ENCODE data around the gene GARIN5B.

GARIN5B gene

GRCh38 chr19:55392820-55393761 lies 30.0 kb upstream of the GARIN5B start:
- no peak overlapping the region for H3K4me3 ChIP-seq (ENCODE audit: low read depth, low read length)
- TF ChIP-seq CTCF (conservative IDR thresholded peaks at IDR 0.05; ENCODE audit: low read depth, low read length): no peak
- DNase-seq (ENCODE audit: low read depth): no peak

DNA sequence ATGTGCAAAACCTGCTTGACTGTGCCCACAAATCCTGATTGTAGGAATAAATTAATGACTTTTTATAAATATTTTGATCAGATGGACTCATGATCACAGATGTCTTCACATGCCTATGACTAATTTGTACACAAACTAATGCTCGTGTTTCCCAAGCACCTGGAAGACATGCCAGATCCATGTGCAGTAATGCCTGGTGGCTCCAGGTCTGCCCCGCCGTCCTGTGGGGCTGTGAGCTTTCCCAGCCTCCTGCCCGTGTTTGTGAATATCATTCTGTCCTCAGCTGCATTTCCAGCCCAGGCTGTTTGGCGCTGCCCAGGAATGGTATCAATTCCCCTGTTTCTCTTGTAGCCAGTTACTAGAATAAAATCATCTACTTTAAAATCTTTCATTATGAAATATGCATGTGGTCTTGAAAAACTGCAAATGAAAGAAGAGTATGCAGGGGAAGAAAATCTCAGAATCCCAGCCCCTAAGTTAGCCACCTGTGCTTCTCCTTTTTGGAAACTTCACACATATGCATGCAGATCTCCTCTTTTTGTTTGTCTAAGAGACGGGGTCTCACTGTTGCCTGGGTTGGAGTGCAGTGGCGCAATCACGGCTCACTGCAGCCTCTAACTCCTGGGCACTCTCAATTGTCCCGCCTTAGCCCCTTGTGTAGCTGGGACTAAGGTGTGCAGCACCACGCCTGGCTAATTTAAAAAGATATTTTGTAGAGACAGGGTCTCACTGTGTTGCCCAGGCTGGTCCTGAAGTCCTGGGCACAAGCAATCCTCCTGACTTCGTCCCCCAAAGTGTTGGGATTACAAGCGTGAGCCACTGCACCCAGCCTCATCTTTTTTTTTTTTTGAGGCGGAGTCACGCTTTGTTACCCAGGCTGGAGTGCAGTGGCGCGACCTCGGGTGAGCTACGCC lies 28.9 kb upstream of the GARIN5B start:
- H3K4me3 ChIP-seq (ENCODE audit: low read depth, low read length): no peak overlapping the region
- TF ChIP-seq CTCF (conservative IDR thresholded peaks at IDR 0.05; ENCODE audit: low read depth, low read length): no peak
- DNase-seq (ENCODE audit: low read depth): peak; percentile 63

GRCh38 chr19:55391191-55391670 lies 28.2 kb upstream of the GARIN5B start:
- TF ChIP-seq CTCF (conservative IDR thresholded peaks at IDR 0.05; ENCODE audit: low read depth, low read length): no peak
- no peak overlapping the region for H3K4me3 ChIP-seq (ENCODE audit: low read depth, low read length)
- DNase-seq (ENCODE audit: low read depth): no peak

- H3K4me3 ChIP-seq (ENCODE audit: low read depth, low read length): no peak overlapping the region
- TF ChIP-seq CTCF (conservative IDR thresholded peaks at IDR 0.05; ENCODE audit: low read depth, low read length): no peak
- DNase-seq (ENCODE audit: low read depth): peak; percentile 88
Observed at GRCh38 chr19:55390461-55390880, 27.4 kb upstream of the GARIN5B start.

DNA sequence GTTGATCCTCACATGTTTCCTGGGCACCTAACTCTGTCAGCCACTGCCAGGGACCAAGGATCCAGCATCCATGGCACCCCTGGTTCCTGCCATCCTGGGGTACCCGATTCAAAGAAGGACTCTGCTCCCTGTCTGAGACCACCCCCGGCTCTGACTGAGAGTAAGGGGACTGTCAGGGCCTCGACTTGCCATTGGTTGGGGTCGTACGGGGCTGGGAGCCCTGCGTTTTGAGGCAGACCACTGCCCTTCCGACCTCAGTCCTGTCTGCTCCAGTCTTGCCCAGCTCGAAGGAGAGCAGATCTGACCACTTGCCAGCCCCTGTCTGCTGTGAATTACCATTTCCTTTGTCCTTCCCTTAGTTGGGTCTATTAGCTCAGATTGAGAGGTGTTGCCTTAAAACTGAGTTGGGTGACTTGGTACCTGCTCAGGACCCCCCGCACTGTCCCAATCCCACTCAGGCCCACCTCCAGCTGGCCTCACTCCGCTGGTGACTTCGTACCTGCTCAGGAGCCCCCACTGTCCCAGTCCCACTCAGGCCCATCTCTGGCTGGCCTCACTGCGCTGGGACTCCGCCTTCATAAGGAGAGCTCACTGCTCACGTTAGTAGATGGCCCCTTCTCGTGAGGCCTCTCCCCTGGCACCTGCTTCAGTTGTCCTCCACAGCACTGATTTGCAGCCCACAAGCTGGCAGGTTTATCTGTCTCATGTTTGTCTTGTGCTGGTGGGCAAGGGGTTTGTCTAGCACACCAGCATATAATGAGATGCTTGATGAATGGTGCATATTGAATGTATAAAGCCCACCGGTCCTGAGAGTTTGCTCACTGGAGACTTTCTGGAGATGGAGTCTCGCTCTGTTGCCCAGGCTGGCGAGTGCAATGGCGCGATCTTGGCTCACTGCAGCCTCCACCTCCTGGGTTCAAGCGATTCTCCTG lies 26.6 kb upstream of the GARIN5B start:
- no peak for DNase-seq (ENCODE audit: low read depth)
- H3K4me3 ChIP-seq (ENCODE audit: low read depth, low read length): no peak overlapping the region
- no peak for TF ChIP-seq CTCF (conservative IDR thresholded peaks at IDR 0.05; ENCODE audit: low read depth, low read length)
